IPS-20b (cell line): Measurements from ENCODE around the gene FLT4.

Source experiments
- H3K27ac ChIP-seq: one replicate; pipeline ENCODE4 v1.5.1; 2013; ENCODE audit warnings: low read length
- H3K27me3 ChIP-seq: 2 replicates; pipeline ENCODE4 v1.6.1; 2013; ENCODE audit warnings: mild to moderate bottlenecking, low read length, inconsistent platforms; ENCODE audit not compliant: insufficient read depth
- H3K36me3 ChIP-seq: 2 replicates; pipeline ENCODE4 v1.6.1; 2013; ENCODE audit warnings: low read depth, mild to moderate bottlenecking, inconsistent platforms, low read length, moderate library complexity; ENCODE audit not compliant: insufficient read depth
- H3K4me1 ChIP-seq: 2 replicates; pipeline ENCODE4 v1.6.1; 2013; ENCODE audit warnings: mild to moderate bottlenecking, control low read depth, inconsistent platforms, low read length, moderate library complexity; ENCODE audit not compliant: insufficient read depth
- H3K4me3 ChIP-seq: 2 replicates; pipeline ENCODE4 v1.5.1; 2013; ENCODE audit warnings: mild to moderate bottlenecking, low read length, inconsistent platforms
- H3K9ac ChIP-seq: 2 replicates; pipeline ENCODE4 v1.6.1; 2013; ENCODE audit warnings: low read depth, mild to moderate bottlenecking, inconsistent platforms, low read length, moderate library complexity
- H3K9me3 ChIP-seq: 2 replicates; pipeline ENCODE4 v1.6.1; 2013; ENCODE audit warnings: mild to moderate bottlenecking, low read depth, low read length, inconsistent platforms; ENCODE audit not compliant: insufficient read depth

The FLT4 gene

GRCh38 chr5:180628827-180629750 is 20.3 kb downstream of the FLT4 start:
- Histone ChIP-seq H3K4me3 (no peak overlapping the region), H3K4me1 (no peaks in the 10 kb centered on the region), H3K27me3 (no peaks in the 10 kb centered on the region), H3K27ac (no peak overlapping the region), H3K9ac (no peak overlapping the region), H3K36me3 (no peaks in the 10 kb centered on the region), H3K9me3 (no peaks in the 10 kb centered on the region)

DNA sequence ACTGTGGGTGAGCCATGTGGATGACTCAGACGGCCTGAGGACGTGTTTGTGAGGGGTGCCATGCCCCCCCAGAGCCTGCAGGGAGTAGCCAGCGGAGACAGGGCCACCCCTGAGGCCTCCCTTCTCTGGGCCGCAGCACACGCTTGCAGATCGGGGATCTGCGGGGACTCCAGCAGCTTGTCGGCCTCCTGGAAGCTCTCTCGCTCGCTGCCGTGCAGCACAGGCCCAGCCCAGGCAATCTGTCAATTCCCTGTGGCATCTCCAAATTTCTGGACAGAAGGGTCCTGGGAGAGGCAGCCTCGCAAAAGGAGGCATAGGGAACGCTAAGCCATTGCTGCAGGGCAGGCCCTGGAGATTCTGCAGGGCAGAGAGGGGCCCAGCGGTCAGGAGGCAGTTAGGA is 21.2 kb downstream of the FLT4 start:
- Histone ChIP-seq H3K9ac (no peak overlapping the region), H3K36me3 (no peaks in the 10 kb centered on the region), H3K27ac (no peak overlapping the region), H3K4me1 (no peaks in the 10 kb centered on the region), H3K4me3 (no peak overlapping the region), H3K27me3 (no peaks in the 10 kb centered on the region), H3K9me3 (no peaks in the 10 kb centered on the region)

- Histone ChIP-seq H3K4me1 (no peaks in the 10 kb centered on the region), H3K27me3 (no peaks in the 10 kb centered on the region)
Observed at GRCh38 chr5:180627386-180628120, 21.8 kb downstream of the FLT4 start.

GRCh38 chr5:180626661-180627385 is 22.6 kb downstream of the FLT4 start:
- Histone ChIP-seq H3K9me3 (no peaks in the 10 kb centered on the region), H3K9ac (no peak overlapping the region), H3K4me1 (no peaks in the 10 kb centered on the region), H3K27ac (no peak overlapping the region), H3K4me3 (no peak overlapping the region), H3K27me3 (no peaks in the 10 kb centered on the region), H3K36me3 (no peaks in the 10 kb centered on the region)

More at GRCh38 chr5:180627386-180628120, 21.8 kb downstream of the FLT4 start:
- H3K9ac ChIP-seq = no peak overlapping the region
- H3K36me3 ChIP-seq = no peaks in the 10 kb centered on the region
- H3K9me3 ChIP-seq = no peaks in the 10 kb centered on the region
- H3K4me3 ChIP-seq = no peak overlapping the region
- no peak overlapping the region for H3K27ac ChIP-seq

DNA sequence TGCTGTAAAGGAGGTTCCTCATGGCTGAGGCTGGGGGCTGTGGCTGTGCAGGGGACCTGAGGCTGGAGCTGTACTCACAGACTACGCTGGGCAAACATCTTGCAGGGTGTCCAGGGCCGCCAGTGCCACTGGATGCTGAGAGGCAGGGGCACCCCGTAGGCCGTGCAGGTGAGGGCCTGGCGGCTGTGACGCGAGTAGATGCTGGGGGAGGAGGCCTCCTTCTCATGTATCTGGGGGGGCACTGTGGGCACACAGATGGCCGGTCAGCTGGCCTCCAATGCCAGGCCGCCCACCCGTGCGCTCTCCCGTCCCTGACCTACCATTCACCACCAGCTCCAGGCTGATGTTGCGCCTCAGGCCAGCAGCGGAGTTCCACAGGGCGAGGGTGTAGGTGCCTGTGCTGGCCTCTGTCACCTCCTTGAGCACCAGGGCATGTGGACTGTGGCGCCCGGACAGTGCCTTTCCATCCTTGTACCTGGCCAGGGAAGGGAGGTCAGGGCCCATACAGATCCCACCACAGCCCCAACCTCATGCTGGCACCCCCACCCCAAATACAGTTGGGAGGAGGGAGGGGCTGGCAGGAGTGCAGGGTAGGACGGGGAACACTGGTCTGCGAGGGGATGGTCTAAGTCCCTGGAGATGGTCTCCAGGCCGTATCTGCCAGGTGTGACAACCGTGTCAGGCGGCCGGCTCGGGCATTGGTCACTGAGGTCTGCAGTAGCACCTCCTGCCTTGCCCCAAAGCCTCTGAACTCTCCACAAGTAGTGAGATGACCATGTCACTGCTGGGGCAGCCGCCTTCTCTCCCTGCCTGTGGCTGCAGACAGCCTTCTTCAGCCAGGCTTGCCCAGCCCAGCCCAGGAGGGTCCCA is 23.4 kb downstream of the FLT4 start:
- Histone ChIP-seq H3K4me3 (no peak overlapping the region), H3K36me3 (no peaks in the 10 kb centered on the region), H3K27ac (no peak overlapping the region), H3K4me1 (no peaks in the 10 kb centered on the region), H3K9ac (no peak overlapping the region), H3K9me3 (no peaks in the 10 kb centered on the region), H3K27me3 (no peaks in the 10 kb centered on the region)

GRCh38 chr5:180625125-180625790 is 24.1 kb downstream of the FLT4 start:
- Histone ChIP-seq H3K4me1 (no peaks in the 10 kb centered on the region), H3K27me3 (peaks cover under 1% of the 10 kb centered on the region; the same call in 1 of the 2 replicates), H3K9ac (no peak overlapping the region), H3K27ac (no peak overlapping the region), H3K9me3 (no peaks in the 10 kb centered on the region), H3K4me3 (no peak overlapping the region), H3K36me3 (no peaks in the 10 kb centered on the region)

GRCh38 chr5:180624587-180624986 is 24.8 kb downstream of the FLT4 start:
- Histone ChIP-seq H3K4me3 (no peak overlapping the region), H3K9me3 (no peaks in the 10 kb centered on the region), H3K4me1 (no peaks in the 10 kb centered on the region), H3K9ac (no peak overlapping the region), H3K27me3 (peaks cover 8% of the 10 kb centered on the region), H3K36me3 (no peaks in the 10 kb centered on the region), H3K27ac (no peak overlapping the region)

DNA sequence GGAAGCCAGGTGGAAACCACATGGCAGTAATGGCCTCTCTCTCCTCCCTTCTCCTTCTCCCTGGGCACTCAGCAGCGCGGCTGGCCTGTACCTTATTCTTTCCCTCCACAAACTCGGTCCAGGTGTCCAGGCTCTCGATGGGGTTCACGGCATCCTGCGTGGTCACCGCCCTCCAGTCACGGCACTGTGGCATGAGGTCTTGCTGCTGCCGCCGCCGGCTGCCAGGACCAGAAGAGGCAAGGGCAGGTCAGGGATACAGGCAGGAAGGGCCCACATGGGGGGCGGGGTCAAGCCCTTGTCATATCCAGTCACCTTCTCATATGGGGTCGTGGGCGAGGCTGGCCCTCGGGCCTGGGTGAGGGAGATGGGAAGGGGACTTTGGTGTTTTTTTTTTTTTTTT is 25.6 kb downstream of the FLT4 start:
- no peak overlapping the region for H3K9ac ChIP-seq
- H3K36me3 ChIP-seq = no peaks in the 10 kb centered on the region
- H3K4me1 ChIP-seq = no peaks in the 10 kb centered on the region
- H3K4me3 ChIP-seq = no peak overlapping the region
- no peaks in the 10 kb centered on the region for H3K9me3 ChIP-seq
- H3K27me3 ChIP-seq = peaks cover 12% of the 10 kb centered on the region
- H3K27ac ChIP-seq = no peak overlapping the region

GRCh38 chr5:180623411-180623834 is 26.0 kb downstream of the FLT4 start:
- no peaks in the 10 kb centered on the region for H3K36me3 ChIP-seq
- no peaks in the 10 kb centered on the region for H3K9me3 ChIP-seq
- peaks cover 16% of the 10 kb centered on the region for H3K27me3 ChIP-seq
- no peak overlapping the region for H3K9ac ChIP-seq
- no peak overlapping the region for H3K4me3 ChIP-seq
- no peak overlapping the region for H3K27ac ChIP-seq
- H3K4me1 ChIP-seq = no peaks in the 10 kb centered on the region

- no peaks in the 10 kb centered on the region for H3K36me3 ChIP-seq
- peaks cover 20% of the 10 kb centered on the region for H3K27me3 ChIP-seq
- H3K9me3 ChIP-seq = no peaks in the 10 kb centered on the region
- H3K9ac ChIP-seq = no peak overlapping the region
- H3K4me1 ChIP-seq = no peaks in the 10 kb centered on the region
- no peak overlapping the region for H3K4me3 ChIP-seq
- H3K27ac ChIP-seq = no peak overlapping the region
Observed at GRCh38 chr5:180622910-180623309, 26.5 kb downstream of the FLT4 start.
